AG20443 (cell line): ENCODE measurements around the gene ALG11.

Source experiments
- DNase-seq: peaks from one replicate; pipeline ENCODE4 v3.0.0; 2012; ENCODE audit warnings: low spot score, mixed read lengths

ALG11 gene

DNA sequence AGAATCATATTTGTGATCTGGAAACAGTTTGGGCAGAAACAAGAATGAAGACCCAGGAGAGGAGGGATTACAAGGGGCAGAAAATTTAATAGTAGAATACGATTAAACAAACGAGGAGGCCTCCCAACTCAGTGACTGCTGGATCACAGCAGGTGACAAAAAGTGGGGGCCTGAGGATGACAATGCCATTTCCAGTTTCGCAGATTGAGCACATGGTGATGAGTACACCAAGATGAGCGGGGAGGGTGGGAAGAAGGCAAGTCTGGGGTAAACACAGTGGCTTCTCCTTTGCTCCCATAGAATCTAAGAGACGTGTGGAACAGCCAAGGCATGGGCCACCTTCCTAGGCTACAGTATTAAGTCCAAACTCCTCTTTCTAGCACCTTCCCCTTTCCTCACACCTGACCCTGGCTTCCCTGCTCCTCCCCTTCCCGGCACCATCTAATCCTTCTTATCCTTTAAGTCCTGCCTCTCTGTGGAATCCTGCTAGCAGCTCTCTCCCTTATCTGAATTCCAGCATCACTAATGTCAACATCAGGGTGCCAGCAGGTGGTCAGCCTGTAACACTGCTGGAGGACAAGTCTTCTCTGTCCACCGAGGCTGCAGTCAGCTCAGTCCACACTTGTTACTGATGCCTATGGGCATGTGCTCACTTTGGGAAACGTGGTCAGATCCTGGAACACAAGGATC, 14.4 kb upstream of the ALG11 start:
- no peak for DNase-seq

GRCh38 chr13:51998723-51999509, 13.3 kb upstream of the ALG11 start:
- DNase-seq = no peak

DNA sequence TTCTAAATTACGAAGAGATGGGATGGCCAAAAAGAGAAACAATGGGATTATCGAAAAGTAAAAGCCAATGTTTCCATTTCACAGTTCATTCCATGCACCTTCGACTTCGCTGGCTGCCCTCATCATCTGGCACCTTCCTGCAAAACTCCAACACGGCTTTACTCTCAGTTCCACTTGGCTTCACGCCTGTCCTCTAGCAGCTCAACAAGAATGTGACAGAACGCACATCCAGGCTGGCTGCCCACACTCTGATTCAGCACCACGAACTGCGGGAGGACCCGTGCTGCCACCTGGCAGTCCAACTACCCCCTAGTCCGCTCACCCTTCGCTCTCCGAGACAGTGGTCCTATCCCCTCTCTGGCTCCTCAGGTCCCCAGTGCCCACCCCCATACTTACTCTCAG, 12.7 kb upstream of the ALG11 start:
- DNase-seq = no peak

GRCh38 chr13:51999921-52000320, 12.3 kb upstream of the ALG11 start:
- no peak for DNase-seq

DNA sequence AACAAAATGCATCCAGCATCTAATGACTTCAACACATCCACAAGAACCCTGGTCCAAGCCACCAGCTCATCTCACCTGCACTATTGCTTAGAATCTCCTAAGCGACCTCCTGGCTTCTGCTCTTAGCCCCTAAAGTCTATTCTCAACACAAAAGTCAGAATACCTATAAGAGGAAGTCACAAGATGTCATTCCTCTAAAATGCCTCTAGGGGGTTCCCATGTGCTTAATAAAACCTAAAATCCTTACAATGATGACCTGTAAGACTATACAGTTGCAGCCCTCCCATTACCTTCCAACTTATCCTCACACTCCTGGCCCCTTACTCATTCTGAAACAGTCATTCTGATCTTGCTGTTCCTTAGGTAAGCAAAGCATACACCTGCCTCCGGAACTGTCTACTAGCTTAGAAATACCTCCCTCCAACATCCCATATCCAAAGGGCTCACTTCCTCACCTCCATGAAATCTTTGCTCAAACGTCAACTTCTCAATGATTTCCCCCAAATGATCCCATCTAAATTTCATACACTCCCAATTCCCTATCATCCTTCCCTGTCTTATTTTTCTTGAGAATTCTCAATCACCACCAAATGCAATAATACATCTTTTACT, 11.0 kb upstream of the ALG11 start:
- DNase-seq = peak; percentile 57

DNA sequence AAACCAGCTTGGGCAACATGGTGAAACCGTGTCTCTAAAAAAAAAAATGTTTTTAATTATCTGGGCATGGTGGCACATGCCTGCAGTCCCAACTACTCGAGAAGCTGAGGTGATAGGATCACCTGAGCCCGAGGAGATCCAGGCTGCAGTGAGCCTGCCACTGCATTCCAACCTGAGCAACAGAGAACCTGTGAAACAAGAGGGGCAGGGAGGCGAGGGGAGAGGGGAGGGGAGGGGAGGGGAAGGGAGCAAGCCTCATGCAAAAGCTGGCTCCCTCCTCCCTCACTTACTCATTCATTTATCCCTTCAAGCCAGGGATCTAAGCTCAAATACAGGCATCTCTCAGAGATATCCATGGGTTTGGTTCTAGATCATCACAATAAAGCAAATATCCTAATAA, 9.8 kb upstream of the ALG11 start:
- no peak for DNase-seq

DNA sequence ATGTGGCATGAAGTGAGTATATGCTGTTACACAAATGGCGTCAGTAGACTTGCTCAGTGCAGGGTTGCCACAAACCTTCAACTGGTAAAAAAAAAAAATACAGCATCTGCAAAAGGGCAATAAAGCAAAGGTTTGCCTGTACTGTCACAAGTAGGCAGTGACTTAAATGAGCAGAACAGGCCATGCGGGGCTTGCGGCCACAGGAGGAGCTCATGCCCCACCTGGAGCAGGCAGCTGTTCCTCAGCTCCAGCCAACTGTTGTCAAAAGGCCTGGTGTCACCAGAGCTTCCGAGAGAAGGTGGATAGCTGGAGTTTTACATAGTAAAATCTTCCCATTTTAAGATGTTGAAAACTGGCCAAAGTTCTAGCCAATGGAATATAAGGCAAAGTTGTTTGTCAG, 8.7 kb upstream of the ALG11 start:
- DNase-seq = no peak

- no peak for DNase-seq
Measured at GRCh38 chr13:52004511-52005170, 7.6 kb upstream of the ALG11 start.

DNA sequence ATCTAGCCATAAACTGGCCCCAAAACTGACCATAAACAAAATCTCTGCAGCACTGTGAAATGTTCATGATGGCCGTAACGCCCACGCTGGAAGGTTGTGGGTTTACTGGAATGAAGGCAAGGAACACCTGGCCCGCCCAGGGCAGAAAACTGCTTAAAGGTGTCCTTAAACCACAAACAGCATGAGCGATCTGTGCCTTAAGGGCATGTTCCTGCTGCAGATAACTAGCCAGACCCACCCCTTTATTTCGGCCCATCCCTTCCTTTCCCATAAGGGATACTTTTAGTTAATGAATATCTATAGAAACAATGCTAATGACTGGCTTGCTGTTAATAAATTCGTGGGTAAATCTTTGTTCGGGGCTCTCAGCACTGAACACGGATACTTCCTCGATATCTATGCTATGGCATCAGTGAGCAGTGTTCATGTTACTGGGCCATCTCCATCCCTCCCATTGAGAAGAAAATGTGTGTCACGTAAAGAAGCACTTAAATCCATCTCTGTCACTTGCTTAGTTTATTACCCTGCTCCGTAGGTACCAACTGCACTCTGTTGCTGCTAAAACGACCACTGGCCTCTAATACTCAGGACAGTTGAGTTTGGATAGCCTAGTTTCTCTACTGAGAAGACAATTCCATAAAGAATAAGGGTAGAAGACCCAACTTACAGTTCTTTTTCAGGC, 6.2 kb upstream of the ALG11 start:
- DNase-seq = no peak

DNA sequence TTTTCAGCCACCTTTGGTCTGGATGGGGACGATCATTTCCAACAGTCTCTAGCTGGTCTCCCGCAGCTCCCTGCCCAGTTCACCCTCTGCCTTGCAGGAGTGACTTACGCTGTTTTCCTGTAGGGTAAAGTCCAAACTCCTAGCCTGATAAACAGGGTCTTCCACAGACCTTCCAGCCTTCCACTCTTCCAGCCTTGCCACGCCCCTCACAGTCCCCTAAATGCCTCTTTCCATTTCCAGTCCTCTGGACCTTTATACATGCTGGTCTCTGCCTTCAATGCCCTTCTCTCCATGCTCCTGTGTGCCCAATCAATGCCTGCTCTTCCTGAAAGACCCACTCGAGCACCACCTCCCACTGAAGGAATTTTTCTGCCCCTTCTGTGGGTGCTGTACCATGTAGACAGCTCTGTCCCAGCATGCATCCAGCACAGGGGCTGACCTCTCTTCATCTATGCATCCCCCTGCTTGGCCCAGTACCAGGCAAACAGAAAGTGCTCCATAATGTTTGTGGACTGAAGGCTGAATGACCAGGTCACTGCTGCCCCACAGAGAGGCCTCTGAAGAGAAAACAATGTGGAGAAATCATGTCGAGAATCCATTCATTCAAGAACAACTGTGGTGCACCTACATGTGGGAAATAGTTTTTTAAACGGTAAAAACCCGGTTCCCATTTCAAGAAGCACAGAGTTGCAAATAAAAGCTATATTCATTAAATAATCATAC, 5.5 kb upstream of the ALG11 start:
- DNase-seq = no peak

DNA sequence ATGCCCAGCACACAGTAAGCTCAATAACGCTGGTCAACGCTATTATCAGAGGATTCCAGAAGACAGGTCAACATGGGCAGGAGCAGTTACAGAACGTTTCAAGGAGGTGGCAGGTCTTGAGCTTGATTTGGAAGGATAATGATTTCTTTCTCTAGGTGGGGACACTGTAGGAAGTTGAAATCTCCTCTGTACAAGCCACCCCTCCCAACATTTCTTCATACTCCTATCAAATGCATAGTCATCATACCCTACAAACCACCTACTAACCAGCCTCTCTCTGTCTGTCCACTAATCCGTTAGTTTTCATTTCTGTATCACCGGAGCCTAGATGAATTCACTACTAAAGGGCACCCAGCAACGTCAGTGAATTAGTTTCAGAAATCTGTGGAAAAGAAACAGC, 2.3 kb upstream of the ALG11 start:
- DNase-seq = no peak

GRCh38 chr13:52010890-52011631, 1.1 kb upstream of the ALG11 start, which contains the start of gene ATP7B:
Gene ATP7B (minus strand): TSS chr13:52011450. CDS start chr13:52011337, 113 bp downstream.
- peak; percentile 39 for DNase-seq

- no peak for DNase-seq
Measured at GRCh38 chr13:52012512-52012836, 276 bp downstream of the ALG11 start.

- DNase-seq = no peak
Measured at GRCh38 chr13:52016296-52016695, 4.1 kb downstream of the ALG11 start.

- no peak for DNase-seq
Measured at GRCh38 chr13:52020191-52020590, 8.0 kb downstream of the ALG11 start.

DNA sequence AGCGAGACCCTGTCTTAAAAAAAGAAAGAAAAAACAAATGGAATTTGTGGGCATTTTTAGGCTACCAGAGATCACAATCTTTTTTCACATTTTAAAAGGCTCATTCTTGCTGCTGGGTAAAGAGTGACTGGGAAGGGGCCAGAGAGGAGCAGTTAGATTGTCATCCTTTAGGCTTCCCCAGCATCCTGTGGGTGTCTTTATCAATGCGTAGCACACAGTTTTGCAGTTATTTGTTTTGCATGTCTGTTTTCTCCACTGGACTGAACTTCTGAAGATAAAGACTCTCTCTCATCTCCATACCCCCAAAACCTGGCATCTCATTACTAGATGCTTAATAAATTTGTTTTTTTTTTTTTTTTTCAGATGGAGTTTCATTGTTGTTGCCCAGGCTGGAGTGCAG, 10.2 kb downstream of the ALG11 start:
- no peak for DNase-seq

- DNase-seq = no peak
Measured at GRCh38 chr13:52024481-52024880, 12.3 kb downstream of the ALG11 start, which contains the start of gene UTP14C. Gene UTP14C (plus strand): TSS chr13:52024691. CDS start chr13:52028805, 4,114 bp downstream.

DNA sequence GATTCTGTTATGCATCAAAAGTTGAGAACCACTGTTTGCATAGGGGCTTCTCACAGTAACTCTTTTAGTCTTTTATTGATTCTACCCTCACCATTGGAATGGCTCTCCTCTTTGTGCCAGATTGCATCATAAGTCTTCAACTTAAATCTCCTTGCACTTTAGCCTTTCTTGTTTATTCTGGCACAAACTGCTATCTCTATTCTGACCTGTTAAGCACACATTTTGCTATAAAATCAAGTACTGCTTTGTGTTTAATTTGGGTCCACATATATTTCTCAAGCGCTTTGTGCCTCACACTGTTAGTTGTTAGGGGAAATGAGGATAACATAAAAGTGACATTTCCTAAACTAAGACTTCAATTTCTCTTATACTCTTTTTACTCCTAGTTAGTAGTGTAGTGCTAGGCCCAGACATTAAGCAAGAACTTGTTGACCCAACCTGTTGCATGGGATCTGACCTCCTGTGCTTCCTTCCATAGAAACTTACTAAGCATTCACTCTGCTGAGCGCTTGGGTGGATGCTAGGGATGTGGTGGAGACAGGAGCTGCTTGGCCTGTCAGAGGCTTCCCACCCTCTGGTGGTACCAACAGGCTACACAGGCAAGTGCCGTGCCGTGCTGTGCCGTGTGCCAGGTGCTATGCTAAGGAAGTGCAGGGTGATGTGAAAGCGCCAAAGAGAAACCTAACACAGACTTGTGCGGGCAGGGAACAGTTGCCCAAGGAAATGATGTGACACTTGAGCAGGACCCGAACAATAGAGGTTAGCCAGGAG, 13.5 kb downstream of the ALG11 start:
- DNase-seq = no peak

- DNase-seq = no peak
Measured at GRCh38 chr13:52026246-52026626, 14.0 kb downstream of the ALG11 start.

GRCh38 chr13:52027832-52028231, 15.6 kb downstream of the ALG11 start:
- DNase-seq = no peak
